CD4-positive, alpha-beta T cell treated with Interleukin-21 for 1 hour (primary cell): ENCODE results near the gene PPP1R9A.

ENCODE experiments used
- DNase-seq: peaks from one replicate; pipeline ENCODE4 v3.0.0-alpha.2; 2020

The PPP1R9A gene

DNA sequence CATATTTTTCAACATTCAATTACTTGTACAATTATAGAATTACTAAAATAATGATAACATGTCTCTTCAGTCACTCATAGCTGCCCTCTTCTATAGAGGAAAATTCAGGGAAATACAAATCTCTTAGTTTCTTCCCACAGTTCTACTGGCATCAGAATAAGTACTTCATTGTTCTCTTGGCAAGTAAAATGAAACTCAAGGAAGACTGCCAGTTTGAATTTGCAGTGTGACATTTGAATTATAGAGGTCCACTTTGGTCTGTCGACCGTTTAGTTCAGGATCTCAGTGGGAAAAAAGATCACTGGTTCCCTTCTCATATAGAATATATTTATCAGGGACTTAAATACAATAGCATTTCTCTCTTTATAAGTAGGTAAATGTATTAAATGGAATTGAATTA, 302.4 kb downstream of the PPP1R9A start:
- DNase-seq: no peak

- DNase-seq: no peak
Measured at GRCh38 chr7:95213148-95213547, 305.8 kb downstream of the PPP1R9A start.

GRCh38 chr7:95213809-95214492, 306.6 kb downstream of the PPP1R9A start:
- DNase-seq: no peak

GRCh38 chr7:95219721-95220120, 312.3 kb downstream of the PPP1R9A start:
- DNase-seq: no peak

DNA sequence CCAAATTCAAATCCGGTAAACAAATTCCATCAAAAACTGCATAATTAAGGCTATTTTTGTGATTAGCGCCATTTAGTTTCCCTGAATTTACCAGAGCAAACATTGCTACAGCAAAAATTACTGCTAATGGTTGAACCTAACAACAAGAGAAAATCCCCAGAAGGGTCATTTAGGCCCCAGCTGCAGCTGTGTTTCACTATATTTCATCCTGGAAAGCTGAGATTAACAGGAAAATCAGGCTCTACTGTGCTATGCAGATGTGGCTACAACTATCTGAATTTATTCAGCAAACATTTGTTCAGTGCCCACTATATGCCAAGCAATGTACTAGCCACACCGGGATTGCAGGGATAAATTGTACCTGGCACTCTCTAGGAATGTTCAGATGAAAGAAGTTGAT, 312.9 kb downstream of the PPP1R9A start:
- no peak for DNase-seq

DNA sequence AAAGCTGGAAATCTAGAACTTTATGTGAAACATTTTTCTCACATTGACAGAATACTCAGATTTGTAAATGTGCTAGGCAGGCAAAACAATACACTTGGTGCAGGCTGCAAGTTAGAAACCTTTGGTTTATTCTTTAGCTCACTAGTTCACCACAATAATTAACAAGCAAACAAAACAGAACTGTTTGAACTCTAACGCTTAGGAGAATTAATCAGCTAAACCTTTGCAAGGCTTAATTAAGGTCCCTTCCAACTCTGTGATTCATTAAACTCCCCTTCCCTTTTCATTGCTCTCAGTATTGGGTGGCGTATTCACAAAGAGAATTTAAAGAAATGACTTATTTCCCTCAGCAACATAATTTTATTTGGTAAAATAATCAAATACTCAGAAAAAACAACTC, 317.9 kb downstream of the PPP1R9A start:
- no peak for DNase-seq

DNA sequence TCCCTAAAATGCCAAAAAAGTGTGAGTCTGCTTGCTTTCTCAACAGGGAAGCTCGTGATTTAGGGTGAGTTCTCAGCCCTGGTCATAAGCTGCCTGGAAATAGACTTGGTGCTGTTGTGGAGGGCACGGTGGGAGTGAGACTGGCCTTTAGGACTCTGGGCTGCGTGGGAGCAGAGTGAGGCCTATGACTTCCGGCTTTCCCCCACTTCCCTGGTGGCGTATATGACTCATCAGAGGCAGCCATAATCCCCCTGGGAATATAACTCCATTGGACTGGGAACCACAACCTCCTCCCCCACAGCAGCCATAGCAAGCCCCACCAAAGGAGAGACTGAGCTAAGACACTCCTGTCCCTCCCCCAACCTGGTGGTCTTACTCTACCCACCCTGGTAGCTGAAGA, 321.9 kb downstream of the PPP1R9A start:
- DNase-seq: no peak

DNA sequence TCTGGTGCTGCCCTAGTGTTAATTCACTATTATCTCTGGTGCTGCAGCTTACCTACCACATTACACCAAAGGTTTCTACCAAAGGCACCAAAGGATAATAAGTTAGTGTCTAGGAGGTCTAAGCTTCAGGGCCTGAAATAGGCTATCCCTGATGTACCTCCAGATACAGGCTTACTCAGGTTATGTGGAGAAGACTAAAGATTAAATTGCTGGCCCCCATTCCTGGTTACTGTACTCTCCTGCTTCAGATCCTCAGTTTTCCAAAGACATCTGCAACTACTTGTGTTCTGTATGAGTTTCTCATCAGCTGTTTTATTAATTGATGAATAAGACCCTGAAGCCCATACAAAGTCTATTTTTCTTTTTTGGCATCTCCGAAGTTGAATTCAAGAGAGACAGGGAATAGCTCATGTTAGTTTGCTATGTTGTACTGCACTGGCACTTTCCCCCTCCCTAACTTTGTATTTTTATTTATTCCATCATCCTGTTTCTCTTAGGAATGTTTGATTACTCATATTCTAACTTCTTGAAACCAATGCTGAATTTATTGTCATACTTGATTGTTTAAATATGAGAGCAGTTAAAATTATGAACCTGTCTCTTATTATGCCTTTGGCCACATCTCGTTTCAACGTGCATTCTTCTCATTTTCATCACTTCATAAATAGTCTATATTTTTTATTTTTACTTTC, 331.0 kb downstream of the PPP1R9A start:
- DNase-seq: no peak

GRCh38 chr7:95240921-95241320, 333.5 kb downstream of the PPP1R9A start:
- DNase-seq: no peak

- no peak for DNase-seq
Measured at GRCh38 chr7:95242266-95242665, 334.9 kb downstream of the PPP1R9A start.

GRCh38 chr7:95244616-95245015, 337.2 kb downstream of the PPP1R9A start:
- DNase-seq: no peak

- no peak for DNase-seq
Measured at GRCh38 chr7:95245828-95246500, 338.6 kb downstream of the PPP1R9A start.

- DNase-seq: peak; percentile 23
Measured at GRCh38 chr7:95246831-95247370, 339.5 kb downstream of the PPP1R9A start.

DNA sequence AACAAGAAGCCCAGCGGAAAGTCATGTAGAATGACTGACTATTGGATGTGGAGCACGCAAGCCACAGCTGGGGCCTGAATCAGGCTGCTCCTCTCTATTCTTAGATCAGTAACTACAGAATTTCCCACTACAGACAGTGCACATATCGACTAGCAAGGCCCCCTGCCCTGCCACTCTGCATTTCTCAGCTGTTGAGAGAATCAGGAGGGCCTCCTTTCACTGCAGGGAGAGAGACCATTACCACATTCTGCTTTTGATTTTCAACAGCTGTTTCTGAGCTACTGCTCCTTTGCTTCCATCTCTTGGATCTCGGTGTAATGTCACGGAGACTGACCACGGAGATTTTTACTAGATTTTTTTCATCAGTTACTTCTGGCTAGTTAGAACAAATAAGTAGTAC, 343.2 kb downstream of the PPP1R9A start:
- no peak for DNase-seq

GRCh38 chr7:95251966-95252365, 344.6 kb downstream of the PPP1R9A start:
- no peak for DNase-seq

DNA sequence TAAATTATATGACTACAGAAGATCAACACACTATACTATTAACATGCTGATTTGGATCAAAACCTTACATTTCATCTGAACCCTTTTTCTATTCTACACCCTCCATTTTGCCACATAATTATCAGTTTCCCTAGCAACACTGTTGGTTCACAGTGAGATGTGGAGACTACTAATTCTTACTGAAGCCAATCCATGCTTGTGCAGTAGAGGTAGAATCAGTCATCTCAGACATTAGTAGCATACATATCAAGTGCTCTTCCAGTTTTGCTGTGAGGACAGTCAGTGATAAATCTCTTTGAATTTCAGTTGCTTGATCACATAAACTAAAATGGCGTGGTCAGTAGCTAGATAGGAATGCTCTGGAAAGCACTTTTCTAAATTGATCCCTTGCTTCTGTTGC, 346.6 kb downstream of the PPP1R9A start:
- DNase-seq: no peak

- no peak for DNase-seq
Measured at GRCh38 chr7:95255691-95256090, 348.3 kb downstream of the PPP1R9A start.

DNA sequence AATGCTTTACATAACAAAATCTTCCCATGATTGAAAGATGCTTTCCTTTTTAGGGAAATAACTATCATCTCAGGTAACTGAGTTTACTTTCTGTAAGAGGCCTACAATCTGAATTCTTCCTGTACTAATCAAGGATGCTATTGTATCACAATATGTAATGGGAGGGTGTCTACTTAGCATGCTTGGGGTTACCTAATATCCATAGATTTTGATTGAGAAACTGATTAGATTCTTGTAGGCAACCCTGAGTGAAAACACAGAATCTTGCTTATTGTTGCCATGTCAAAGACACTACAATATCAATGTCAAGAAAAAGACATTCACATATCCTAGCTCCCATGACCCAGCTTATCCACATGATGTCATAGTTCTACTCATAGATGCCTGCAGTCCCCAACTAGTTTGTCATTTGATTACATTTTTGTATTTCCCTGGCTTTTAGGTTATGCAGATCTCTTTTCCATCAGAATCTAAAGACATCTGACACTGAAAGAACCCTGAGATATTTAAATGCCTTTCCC, 354.6 kb downstream of the PPP1R9A start:
- DNase-seq: no peak

DNA sequence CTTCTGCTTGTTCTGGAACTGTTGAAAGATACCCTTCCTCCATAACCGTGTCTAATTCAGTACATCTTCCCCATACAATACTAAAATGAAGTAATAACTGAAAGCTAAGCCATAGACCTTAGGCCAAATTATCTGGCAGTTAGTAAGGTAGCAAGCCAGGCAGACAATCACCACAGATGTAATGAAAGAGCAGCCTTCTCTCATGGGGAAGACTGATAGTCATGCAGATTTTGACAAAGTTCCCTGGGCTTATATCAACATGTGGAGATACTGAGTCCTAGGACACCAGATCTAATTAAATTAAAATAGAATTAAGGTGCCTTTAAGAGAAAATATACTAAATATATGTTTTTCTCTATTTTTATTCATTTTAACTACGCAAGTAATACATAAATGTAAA, 355.5 kb downstream of the PPP1R9A start:
- no peak for DNase-seq

DNA sequence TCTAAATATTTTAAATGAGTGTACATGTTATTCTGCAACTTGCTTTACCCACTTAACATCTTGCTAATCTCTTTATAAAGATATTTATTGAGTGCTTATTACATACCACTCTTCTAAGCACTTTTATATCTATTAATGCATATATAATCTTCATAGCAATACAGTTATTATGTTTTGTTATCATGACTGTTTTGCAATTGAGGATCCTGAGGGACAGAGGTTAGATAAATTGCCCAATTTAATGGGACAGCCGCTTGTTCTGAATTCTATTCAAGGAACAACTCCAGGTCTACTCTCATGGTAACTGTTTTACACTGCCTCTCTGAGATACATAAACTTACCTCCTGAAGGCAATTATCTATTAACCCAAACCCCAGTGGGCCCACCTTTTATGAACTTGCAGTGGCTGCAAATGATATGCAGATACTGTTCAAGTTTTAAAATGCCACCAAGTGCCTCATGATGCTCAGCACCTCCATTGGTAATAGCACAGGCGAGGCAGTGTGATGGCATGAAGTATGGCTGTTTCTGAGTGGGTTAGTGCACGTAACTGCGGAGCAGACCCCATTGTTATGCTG, 356.5 kb downstream of the PPP1R9A start:
- DNase-seq: no peak

DNA sequence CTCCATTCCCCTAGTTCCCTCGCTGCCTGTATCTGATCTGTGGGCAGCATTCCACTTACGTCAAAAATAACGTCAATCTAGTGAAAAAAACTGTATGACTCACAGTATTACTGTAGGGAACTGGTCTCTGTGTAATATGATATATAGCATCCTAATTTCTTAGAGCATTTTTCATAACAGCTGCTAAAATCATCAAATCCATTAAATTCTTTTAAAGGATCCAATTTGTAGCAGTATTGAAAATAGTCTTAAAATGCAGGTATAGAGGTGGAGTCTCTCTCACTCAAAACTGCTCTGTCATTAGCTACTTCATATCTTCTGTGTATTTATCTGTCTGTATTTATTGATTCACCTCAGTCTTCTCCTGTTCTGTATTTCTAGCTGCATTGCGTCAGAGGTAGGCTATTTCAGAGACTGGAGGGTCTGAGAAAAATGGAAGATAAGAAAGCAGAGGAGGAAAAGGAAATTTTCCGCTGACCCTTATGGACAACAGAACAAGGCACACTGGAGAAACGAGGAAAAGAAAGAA, 357.0 kb downstream of the PPP1R9A start:
- DNase-seq: no peak

GRCh38 chr7:95265634-95266033, 358.2 kb downstream of the PPP1R9A start:
- DNase-seq: no peak

DNA sequence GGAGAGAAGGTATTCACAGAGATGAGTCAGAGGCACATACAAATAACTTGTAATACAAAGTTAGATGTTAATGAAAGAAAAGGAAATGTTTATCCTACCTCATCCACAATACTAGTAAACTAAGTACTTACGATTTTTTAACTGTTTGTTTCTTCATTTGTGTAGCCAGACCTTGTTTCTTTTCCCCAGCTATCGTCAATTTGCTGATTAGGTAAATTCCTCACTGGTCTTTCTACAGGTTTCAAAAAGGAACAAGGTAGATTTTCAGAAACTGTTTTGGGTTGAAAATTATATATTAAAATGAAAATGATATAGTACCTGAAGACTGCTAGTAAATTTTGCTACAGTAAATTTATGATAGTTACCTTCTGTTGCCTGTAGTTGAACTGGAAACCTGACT, 360.4 kb downstream of the PPP1R9A start:
- DNase-seq: no peak
